Mammary epithelial cell (primary cell): Measurements from ENCODE around the gene NUP62.
"Not testable (repeated sequence)": the region's sequence is repeated elsewhere in the genome, so short reads cannot be mapped to it uniquely, and the experiment has no call there.

Experiments
- EZH2 ChIP-seq: IDR thresholded peaks from 2 replicates; pipeline ENCODE4 v1.6.1; 2012; ENCODE audit warnings: low read length, inconsistent platforms, borderline replicate concordance
- TF ChIP-seq, protein P1 (sequence below), 2 donors: IDR thresholded peaks in 1 of 2; conservative IDR thresholded peaks in 1 of 2; 2 replicates each; pipeline ENCODE4 v1.5.1; 2011 to 2012; ENCODE audit warnings: inconsistent platforms in 2 of 2, low read length in 2 of 2, mild to moderate bottlenecking in 2 of 2, control low read depth in 1 of 2, low read depth in 1 of 2; ENCODE audit not compliant: insufficient read depth in 1 of 2; ENCODE audit errors: extremely low read depth in 1 of 2

DNA sequence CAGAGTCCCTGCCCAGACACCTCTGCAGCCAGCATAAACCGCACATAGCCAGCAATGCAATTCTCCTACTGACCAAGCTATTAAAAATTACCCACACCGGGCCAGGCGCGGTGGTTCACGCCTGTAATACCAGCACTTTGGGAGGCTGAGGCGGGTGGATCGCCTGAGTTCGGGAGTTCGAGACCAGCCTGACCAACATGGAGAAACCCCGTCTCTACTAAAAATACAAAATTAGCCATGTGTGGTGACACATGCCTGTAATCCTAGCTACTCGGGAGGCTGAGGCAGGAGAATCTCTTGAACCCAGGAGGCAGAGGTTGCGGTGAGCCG lies 4.5 kb downstream of the NUP62 start:
- TF ChIP-seq, protein P1, sequence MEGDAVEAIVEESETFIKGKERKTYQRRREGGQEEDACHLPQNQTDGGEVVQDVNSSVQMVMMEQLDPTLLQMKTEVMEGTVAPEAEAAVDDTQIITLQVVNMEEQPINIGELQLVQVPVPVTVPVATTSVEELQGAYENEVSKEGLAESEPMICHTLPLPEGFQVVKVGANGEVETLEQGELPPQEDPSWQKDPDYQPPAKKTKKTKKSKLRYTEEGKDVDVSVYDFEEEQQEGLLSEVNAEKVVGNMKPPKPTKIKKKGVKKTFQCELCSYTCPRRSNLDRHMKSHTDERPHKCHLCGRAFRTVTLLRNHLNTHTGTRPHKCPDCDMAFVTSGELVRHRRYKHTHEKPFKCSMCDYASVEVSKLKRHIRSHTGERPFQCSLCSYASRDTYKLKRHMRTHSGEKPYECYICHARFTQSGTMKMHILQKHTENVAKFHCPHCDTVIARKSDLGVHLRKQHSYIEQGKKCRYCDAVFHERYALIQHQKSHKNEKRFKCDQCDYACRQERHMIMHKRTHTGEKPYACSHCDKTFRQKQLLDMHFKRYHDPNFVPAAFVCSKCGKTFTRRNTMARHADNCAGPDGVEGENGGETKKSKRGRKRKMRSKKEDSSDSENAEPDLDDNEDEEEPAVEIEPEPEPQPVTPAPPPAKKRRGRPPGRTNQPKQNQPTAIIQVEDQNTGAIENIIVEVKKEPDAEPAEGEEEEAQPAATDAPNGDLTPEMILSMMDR (conservative IDR thresholded peaks at IDR 0.05 in 1 of 2, IDR thresholded peaks at IDR 0.05 in 1 of 2; ENCODE audit: extremely low read depth in 1 of 2, insufficient read depth in 1 of 2, low read depth in 1 of 2, low read length in 2 of 2) = not testable (repeated sequence)
- TF ChIP-seq EZH2 = not testable (repeated sequence)
